PC-3 (cell line): ENCODE data around the gene HS3ST5.

Experiments
- EZH2 ChIP-seq: fragments of 300-600 bp; sonication (generic); IDR thresholded peaks from one replicate; pipeline ENCODE4 v1.6.1; 2017; ENCODE audit warnings: antibody characterized with exemption, mild to moderate bottlenecking, low read length; ENCODE audit not compliant: unreplicated experiment
- TF ChIP-seq, protein P1 (sequence below): fragments of 300-600 bp; sonication (generic); conservative IDR thresholded peaks from 2 replicates; pipeline ENCODE4 v1.5.1; 2017; ENCODE audit warnings: antibody characterized with exemption, low read depth, mild to moderate bottlenecking, low read length

DNA sequence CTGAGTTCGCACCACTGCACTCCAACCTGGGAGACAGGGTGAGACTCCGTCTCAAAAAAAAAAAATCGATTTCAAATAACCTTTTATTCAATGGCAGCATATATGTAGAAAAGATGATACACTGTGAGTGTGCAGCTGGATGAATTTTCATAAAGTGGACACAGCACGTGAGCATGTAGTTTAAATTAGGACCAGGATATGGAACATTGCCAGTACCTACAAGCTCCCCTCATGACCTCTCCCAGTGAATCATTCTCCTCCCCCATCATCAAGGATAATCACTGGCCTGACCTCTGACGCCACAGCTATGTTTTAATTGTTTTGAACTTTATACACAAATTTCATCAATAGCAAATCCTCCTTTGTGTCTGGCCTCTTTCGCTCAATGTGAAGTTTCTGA is 318.1 kb downstream of the HS3ST5 start:
- TF ChIP-seq, protein P1, sequence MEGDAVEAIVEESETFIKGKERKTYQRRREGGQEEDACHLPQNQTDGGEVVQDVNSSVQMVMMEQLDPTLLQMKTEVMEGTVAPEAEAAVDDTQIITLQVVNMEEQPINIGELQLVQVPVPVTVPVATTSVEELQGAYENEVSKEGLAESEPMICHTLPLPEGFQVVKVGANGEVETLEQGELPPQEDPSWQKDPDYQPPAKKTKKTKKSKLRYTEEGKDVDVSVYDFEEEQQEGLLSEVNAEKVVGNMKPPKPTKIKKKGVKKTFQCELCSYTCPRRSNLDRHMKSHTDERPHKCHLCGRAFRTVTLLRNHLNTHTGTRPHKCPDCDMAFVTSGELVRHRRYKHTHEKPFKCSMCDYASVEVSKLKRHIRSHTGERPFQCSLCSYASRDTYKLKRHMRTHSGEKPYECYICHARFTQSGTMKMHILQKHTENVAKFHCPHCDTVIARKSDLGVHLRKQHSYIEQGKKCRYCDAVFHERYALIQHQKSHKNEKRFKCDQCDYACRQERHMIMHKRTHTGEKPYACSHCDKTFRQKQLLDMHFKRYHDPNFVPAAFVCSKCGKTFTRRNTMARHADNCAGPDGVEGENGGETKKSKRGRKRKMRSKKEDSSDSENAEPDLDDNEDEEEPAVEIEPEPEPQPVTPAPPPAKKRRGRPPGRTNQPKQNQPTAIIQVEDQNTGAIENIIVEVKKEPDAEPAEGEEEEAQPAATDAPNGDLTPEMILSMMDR = no peak
- TF ChIP-seq EZH2 = no peak
